Prostate gland (tissue), 2 donors: Measurements from ENCODE around the gene TTC33. TPM values are rescaled to one million over a fixed set of nuclear protein-coding genes. Genes with fewer than 3 reads are reported as not detected.

Source experiments
- DNase-seq: peaks from one replicate; pipeline ENCODE4 v3.0.0-alpha.2; 2019; ENCODE audit warnings: low spot score
- H3K27ac ChIP-seq, 2 donors: fragments of 200-600 bp; sonication (generic); 2 replicates each; pipeline ENCODE4 v1.5.1; 2017 to 2019
- H3K27me3 ChIP-seq: fragments of 200-600 bp; sonication (generic); replicated peaks from 2 replicates; pipeline ENCODE4 v1.5.1; 2019; ENCODE audit not compliant: insufficient read depth
- H3K36me3 ChIP-seq, 2 donors: fragments of 200-600 bp; sonication (generic); 1 replicate in 1 of 2; 2 replicates in 1 of 2; pipeline versions ENCODE4 v1.5.1 to v1.8.1; 2017 to 2019
- H3K4me1 ChIP-seq: fragments of 200-600 bp; sonication (generic); replicated peaks from 2 replicates; pipeline ENCODE4 v1.5.1; 2019
- H3K4me3 ChIP-seq, 2 donors: fragments of 200-600 bp; sonication (generic); 2 replicates each; pipeline ENCODE4 v1.5.1; 2017 to 2019
- H3K9me3 ChIP-seq: fragments of 200-600 bp; sonication (generic); 2 replicates; pipeline ENCODE4 v1.5.1; 2017
- CTCF ChIP-seq, 4 experiments: fragments of 200-600 bp in 2 of 4; fragments of 450-650 bp in 2 of 4; sonication (generic) in 2 of 4; IDR thresholded peaks; 1 replicate in 3 of 4; 2 replicates in 1 of 4; pipeline ENCODE4 v1.5.1; 2016 to 2019; ENCODE audit warnings: antibody characterized with exemption in 4 of 4, mild to moderate bottlenecking in 2 of 4, moderate library complexity in 2 of 4
- POLR2A ChIP-seq: fragments of 450-650 bp; IDR thresholded peaks from one replicate; pipeline ENCODE4 v1.6.1; 2016; ENCODE audit warnings: antibody characterized with exemption, mild to moderate bottlenecking
- POLR2AphosphoS5 ChIP-seq: sonication (generic); formaldehyde crosslinking; IDR thresholded peaks from one replicate; pipeline ENCODE4 v1.6.1; 2017; ENCODE audit warnings: antibody characterized with exemption
- WGBS: methylation state at CpG from one replicate; pipeline ENCODE4 v1.1.5; 2018; 5-methylcytosine and 5-hydroxymethylcytosine counted together
- intact Hi-C: fragments of 100-400 bp; cut with DNase I; formaldehyde crosslinking; loops from one replicate; pipeline ENCODE4 v1.14.2; 2022
- total RNA-seq, 2 donors: library from RNA; depleted of rRNA; stranded (reverse); fragments of >200 nt; gene quantifications; one replicate each; pipeline ENCODE4 v1.1.0, GENCODE V29; 2016

Gene TTC33
- total RNA-seq, 2 donors from 2014 or later: 11.9 to 17.6 TPM

- WGBS: 83% methylated on average over 1 of the region's 1 CpG
- H3K4me1 ChIP-seq: no peaks in the 10 kb centered on the region
- no peaks in the 10 kb centered on the region for H3K36me3 ChIP-seq
- H3K27ac ChIP-seq: no peak overlapping the region
- intact Hi-C loops: no loop called here
- no peaks in the 10 kb centered on the region for H3K9me3 ChIP-seq
- H3K4me3 ChIP-seq: no peak overlapping the region
- H3K27me3 ChIP-seq: no peaks in the 10 kb centered on the region
- DNase-seq: no peak
- TF ChIP-seq POLR2AphosphoS5 (no peak), POLR2A (no peak), CTCF (IDR thresholded peaks at IDR 0.05) (no peak)
Measured at GRCh38 chr5:40784027-40784653, 28.4 kb upstream of the TTC33 start.

- Histone ChIP-seq H3K27ac (no peak overlapping the region), H3K4me3 (no peak overlapping the region), H3K4me1 (no peaks in the 10 kb centered on the region), H3K36me3 (no peaks in the 10 kb centered on the region), H3K9me3 (no peaks in the 10 kb centered on the region), H3K27me3 (no peaks in the 10 kb centered on the region)
- TF ChIP-seq CTCF (IDR thresholded peaks at IDR 0.05) (no peak), POLR2AphosphoS5 (no peak), POLR2A (no peak)
- no peak for DNase-seq
- intact Hi-C loops: no loop called here
Measured at GRCh38 chr5:40781843-40782409, 26.2 kb upstream of the TTC33 start.

DNA sequence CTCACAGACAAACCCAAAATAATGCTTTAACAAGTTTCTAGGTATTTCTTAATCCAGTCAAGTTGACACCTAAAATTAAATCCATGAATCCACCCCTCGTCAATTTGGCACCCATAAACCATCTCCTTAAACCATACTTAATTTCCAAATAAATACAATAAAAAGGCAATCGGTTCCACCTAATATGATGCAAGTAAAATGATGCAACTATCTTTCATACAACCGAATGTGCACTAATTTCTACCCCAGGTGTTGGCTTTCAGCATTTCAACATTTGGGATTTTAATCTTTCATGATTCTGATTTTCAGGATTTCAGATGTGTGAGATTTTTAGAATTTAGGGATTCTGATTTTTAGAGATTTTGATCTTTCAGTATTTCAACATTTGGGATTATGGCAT, 25.1 kb upstream of the TTC33 start:
- H3K4me1 ChIP-seq: no peaks in the 10 kb centered on the region
- no peak overlapping the region for H3K4me3 ChIP-seq
- no peaks in the 10 kb centered on the region for H3K27me3 ChIP-seq
- no peak for TF ChIP-seq POLR2A
- DNase-seq: no peak
- no peaks in the 10 kb centered on the region for H3K36me3 ChIP-seq
- intact Hi-C loops: no loop called here
- H3K9me3 ChIP-seq: no peaks in the 10 kb centered on the region
- no peak overlapping the region for H3K27ac ChIP-seq
- WGBS: 93% methylated on average over 3 of the region's 3 CpGs

DNA sequence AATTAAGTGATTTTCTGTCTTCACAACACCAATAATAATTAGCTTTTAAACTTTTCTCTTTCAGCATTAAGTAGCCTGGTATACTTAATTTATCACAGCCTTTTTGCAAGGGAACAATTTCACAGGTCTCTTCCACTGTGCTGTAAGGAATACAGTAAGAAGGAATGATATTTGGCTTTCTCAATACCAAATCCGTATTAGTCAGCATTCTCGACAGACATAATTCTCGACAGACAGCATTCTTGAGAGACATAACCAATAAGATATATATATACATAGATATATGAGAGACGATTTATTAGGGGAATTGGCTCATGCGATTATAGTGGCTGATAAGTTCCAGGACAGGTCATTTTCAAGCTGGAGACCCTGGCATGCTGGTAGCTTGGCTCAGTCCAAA, 24.4 kb upstream of the TTC33 start:
- no peaks in the 10 kb centered on the region for H3K9me3 ChIP-seq
- no peaks in the 10 kb centered on the region for H3K4me1 ChIP-seq
- no peak for TF ChIP-seq CTCF (IDR thresholded peaks at IDR 0.05)
- TF ChIP-seq POLR2A: no peak
- TF ChIP-seq POLR2AphosphoS5: no peak
- no peak overlapping the region for H3K27ac ChIP-seq
- WGBS: 82% methylated on average over 5 of the region's 5 CpGs
- intact Hi-C loops: no loop called here
- no peaks in the 10 kb centered on the region for H3K36me3 ChIP-seq
- no peak for DNase-seq
- no peaks in the 10 kb centered on the region for H3K27me3 ChIP-seq
- H3K4me3 ChIP-seq: no peak overlapping the region

DNA sequence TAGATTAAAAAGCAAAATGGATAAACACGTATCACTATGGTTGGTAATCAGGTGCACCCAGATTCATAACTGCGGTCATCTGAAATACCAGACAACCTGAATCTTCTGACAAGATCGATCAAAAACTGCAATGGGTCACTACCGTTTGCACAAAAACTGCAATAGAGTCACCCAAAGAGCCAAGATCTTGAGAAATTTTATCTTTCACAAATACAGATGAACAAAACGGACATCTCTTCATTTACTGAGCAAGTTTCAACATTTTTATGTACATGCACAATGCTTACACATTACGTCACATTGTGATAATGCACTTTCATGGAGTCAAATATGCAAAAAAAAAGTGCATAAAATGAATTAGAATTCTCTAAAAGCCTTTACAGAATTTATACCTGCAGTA, 23.8 kb upstream of the TTC33 start:
- 92% methylated on average over 6 of the region's 6 CpGs for WGBS
- H3K4me3 ChIP-seq: no peak overlapping the region
- TF ChIP-seq CTCF (IDR thresholded peaks at IDR 0.05) (no peak), POLR2AphosphoS5 (no peak)
- no peaks in the 10 kb centered on the region for H3K9me3 ChIP-seq
- intact Hi-C loops: no loop called here
- H3K27me3 ChIP-seq: no peaks in the 10 kb centered on the region
- no peaks in the 10 kb centered on the region for H3K4me1 ChIP-seq
- no peak for DNase-seq
- H3K27ac ChIP-seq: no peak overlapping the region
- no peaks in the 10 kb centered on the region for H3K36me3 ChIP-seq
